ENCODE results near the gene SLC22A23.

The SLC22A23 gene

DNA sequence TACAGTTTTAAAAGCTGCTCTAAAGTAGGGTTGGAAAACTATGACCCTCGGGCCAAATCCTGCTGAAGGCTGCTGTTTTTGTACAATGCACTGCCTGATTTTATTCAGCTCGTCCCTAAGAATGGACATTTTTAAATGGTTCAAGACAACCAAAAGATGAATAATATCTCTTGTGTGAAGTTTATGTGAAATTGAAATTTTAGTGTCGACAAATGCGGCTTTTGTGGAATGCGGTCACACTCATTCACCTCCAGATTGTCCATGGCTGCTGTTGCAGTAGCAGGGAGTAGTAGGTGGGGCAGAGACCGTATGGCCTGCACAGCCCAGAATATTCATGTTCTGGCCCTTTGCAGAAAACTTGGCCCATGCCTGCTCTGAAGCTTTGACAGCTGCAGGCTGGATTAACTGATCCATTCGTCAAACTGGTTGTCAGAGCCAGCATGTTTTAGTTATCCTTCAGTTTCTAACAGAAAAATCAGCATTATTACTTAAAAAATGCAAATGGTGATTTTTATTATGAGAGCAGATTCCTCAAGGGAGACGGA is 106.5 kb downstream of the SLC22A23 start:
- no peak for DNase-seq

DNA sequence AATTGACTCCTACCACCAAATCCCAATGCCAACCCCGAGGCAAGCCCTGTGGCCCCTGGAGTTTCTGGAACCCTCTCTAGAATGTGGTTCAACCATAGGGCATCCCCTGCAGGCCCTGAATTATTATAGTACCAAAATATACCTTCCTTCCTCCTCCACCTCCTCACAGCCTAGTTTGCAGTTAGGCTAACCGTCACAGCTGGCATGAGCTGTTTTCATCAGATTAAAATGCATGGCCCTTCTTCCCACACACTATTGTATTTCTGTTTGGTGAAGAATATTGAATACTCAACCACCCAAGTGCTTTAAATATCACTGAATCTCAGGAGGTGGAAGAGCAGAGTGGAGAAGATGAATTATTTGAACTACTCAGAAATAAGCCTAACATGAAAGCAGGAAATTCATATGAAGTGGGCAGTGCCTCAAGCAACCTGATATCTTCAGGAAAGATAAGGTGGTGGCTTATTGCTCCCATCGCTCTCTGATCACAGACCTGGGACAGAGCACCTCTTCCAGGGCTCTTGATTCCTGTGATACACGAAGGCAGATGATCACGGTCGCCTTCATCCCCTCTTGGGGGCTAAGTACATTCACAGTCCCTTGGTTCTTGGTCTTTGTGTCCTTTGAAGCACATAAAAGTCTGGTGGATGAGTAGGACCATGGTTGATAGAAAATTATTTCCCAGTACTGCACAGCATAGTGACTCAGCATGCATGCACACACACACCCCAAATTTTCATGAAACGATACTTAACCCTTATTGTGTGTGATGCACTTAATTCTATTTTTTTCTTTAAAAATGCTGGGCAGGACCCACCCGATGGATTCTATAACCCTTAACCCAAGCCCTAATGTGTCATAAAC is 107.2 kb downstream of the SLC22A23 start:
- no peak for DNase-seq

DNA sequence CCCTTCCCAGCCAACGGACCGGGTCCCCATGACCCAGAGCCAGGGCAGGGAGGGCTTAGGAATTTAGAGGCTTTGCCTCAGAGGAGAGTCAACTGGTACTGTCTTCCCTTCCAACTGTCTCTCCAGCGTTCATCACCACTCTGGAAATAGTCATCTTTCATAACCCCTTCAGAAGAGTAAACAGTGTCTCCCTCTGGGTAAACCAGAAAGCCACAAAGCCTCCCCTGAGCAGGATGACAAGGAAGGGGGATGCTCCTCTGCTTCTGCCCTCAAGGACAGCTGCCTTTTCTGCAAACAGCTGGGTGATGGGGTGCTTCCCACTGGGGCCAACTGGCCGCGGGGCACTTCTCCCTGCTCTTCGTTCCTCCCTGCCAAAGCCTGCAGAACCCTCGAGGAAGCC is 108.0 kb downstream of the SLC22A23 start:
- DNase-seq = no peak

DNA sequence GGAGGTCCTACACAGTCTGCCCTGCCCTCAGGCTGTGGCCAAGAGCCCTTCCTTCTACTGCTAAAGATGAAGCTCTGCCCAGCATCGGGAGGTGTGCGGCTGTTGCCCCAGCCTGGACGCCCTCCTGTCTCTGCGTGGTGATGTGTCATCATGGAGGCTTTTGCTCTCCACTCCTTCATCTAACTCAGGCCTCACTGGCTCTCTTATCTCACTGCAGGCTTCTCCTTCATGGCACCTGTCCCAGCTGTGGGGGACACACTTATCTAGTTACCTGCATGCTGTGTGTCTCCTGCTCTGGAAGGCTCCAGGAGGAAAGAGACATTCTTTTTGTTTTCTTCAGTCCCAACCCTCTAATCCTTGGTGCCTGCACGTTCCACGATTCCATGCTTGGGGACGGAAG is 109.0 kb downstream of the SLC22A23 start:
- DNase-seq = no peak

DNA sequence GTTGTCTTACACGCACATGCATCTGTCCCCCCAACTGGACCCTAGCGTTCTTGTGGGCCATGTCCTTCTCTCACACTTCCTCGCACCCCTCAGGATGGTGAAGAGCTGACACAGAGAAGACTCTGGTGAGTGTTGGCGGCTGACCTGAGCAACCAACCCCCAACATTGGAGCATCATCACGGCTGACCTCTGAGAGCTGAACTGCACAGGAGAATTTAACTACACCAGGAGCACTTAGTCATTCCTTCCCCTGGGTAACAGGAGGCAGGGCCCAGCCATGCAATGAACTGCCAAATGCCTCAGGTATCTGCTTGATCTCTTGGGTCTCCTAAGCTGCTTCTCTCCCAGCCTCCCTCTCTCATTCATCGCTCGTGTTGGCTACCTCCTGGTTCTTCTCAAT is 109.6 kb downstream of the SLC22A23 start:
- no peak for DNase-seq

DNA sequence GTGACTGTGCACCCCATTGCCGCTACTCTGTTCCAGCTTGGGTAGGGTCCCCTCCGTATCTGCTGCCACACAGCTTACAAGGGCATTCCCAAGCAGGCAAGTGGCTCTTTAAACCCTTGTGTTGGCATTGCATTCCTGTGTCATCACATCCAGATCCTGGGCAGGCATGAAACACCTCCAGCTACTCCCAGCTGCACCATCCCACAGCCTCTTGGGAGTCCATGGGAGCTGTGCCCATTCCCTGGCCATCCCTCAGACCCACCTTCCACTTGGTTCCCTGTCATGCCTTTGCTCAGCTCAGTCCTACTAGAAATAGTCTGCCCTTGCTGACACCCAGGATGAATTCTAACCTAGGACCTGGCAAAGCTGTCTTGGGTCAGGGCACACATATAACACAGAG is 110.4 kb downstream of the SLC22A23 start:
- no peak for DNase-seq

DNA sequence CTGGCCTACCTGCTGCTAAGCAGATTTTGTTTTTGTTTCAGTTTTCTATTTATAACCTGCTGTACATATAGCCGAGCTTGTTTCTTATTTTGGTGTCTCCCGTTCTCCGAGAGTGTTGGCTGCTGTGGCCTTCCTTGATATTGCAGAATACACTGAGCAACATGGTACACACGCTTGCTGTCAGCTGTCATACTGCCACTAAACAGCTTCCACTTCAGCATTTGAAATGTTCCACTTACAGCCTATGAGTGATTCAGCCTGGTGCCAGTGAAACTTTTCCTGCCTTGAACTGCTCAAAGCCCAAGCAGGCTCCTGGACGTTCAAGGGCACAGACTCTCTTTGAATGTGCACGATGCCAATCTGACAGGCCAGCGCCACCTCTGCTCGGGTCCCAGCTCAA is 111.0 kb downstream of the SLC22A23 start:
- no peak for DNase-seq

DNA sequence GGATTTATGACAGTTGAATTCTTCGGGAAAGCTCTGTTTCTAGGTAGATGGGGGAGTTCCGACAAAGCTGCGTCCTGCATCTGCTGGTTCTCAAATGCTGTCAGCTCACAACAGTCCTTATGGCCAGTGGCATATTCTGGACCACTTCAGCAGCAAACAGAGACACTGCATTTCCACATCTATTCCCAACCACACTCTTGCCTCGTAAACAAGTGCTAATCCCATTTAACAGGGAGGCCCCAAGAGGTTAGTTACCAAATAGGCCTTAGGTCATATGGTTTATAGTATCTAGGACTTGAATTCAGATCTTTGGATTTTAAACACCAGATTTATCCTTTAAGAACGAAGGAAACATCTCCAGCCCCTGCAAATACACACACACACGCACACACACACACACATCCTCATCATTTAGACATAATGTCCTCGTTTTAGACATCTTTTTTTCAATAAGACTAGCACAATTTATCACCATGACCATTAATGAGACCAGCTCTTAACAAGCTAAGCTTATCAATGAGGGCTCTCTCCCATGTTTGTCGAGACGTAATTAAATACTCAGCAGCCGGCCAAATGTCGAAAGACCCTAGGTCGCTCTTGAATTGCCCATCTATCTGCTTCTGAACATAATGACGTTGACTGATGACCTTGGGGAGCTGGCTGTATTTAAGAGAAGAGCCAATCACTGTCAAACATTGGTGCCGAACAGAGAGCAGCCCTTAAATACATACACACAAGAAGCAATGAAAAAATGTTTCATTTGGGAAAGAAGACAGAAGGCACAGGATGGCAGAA is 113.6 kb downstream of the SLC22A23 start:
- no peak for DNase-seq

DNA sequence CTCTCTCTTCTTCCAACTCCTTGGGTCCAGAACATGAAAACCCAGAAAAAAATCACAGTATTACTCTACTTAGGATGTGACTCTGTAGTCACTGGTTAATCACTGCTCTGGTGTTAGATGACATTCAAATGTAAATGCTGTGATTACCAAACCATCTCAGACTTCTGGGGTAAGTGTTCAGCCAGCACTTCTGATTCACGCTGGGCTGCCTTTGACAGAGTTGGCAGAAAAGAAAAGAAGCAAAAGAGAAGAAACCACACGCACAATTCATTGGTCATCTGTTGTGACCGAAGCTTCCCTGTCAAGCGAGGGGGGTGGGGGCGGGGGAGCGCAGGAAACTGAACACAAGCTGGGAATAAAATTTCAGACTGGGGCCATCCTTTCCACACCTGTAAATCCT is 115.4 kb downstream of the SLC22A23 start:
- peak; percentile 21 to 61 for DNase-seq

DNA sequence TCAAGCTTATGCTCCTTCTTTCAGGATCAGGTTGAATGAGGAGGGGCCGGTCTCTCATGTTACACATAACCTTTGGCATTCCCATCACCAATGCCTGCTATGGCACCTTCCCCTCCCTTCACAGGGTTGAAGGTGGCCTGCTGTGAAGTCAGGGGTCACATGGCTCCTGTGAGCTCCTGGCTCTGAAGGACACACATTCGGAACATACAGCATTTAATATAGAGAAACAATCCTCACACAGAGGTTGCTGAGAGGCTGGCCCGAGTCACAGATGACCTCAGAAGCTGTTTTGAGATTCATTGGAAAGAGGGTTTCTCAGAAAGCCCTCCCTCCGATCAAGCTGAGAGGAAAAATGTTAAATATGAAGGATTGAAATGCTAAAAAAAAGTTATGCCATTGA is 116.0 kb downstream of the SLC22A23 start:
- no peak for DNase-seq

DNA sequence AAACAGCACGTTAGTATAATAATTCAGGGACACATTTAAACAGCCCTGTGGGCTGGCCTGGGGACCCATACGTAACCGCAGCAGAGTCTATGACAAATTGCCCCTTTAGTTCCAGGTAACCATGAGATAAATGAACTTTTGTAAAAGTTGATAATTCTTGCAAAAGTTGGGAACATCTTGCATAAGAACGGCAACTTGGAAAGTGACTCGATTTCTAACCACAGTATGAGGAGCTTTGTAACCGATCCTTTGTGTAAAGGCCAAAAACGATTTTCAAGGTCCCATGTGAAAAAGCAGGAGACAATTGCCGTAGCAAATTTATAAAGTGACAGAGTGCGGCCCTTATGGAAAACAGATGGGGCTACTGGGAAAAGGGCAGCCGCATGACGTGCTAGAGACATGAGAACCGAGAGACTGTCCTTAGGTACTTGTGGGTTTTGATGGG is 116.5 kb downstream of the SLC22A23 start:
- DNase-seq = no peak

DNA sequence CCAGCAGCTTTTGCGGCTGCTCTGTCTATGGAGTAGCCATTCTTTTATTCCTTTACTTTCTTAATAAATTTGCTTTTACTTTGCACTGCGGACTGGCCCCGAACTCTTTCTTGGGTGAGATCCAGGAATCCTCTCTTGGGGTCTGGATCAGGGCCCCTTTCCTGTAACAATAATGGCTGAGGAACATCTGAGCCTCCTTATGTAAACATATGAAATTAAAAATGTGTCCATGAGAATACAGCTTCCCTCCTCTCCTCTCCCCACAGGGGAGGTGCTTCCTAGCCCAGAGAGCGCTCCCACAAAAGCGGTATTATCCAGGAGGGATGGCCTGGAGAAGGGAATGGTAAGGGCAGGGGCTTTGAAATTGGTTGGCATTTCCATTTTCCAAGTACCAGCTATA is 117.0 kb downstream of the SLC22A23 start:
- no peak for DNase-seq

DNA sequence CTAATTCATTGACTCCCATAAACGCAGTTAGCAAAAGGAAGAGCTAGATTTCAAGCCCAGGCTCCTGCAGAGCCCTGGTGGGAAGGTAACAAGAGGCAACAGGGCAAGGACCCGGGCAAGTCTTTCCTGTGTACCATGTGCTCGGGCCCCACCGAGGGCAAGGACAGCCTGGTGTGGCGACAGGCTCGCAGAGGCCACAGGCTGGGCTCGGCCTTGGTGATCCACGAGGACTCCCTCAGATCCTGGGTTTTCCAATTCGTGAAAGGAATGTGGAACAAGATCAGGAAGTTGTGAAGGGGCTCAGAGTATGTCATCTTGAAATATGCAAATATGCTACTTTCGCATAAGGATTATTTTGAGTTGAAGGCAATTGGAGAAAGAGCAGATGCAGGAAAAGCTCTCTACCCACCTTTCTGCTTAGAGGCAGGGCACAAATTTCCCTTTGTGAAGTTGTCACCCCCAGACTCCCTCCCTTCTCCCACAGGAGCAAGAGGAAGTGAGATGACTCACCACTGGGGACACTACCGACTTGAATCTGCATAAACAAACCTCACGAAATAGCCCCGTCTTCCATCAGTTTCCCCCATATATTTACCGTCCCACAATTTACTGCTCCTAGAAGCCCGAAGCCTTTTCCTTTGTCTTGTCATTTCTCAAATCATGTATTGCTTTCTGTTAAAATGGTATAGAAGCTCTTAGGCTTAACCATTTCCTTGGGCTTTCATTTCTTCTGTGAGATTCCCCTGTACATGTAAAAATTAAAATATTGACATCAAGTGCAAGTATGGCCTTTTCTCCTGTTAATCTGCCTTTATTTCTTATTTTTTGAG is 119.1 kb downstream of the SLC22A23 start:
- DNase-seq = peak; percentile 78 to 97

DNA sequence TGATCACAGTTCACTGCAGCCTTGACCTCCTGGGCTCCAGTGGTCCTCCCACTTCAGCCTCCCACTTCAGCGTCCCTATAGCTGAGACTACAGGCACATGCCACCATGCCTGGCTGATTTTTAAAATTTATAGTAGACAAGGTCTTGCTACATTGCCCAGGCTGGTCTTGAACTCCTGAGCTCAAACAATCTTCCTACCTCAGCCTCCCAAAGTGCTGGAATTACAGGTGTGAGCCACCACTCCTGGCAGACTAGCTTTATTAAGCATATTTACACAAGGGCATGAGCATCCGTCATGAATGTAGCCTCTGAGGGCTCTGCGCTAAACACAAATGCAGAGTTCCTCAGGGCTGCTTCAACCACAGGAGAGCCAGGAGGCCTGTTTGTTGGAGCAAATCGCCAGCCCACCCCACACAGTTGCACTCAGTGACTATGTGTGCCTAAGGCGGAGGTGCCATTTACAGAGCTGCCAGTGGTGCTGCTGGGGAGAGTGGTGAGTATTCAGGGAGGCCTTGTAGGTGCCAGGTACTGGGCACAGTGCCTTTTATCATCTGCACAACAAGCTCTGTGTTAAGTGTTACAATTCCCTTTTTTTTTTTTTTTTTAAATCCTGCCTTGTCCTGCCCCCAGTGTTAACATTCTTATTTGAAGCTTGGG is 119.9 kb downstream of the SLC22A23 start:
- DNase-seq = no peak

DNA sequence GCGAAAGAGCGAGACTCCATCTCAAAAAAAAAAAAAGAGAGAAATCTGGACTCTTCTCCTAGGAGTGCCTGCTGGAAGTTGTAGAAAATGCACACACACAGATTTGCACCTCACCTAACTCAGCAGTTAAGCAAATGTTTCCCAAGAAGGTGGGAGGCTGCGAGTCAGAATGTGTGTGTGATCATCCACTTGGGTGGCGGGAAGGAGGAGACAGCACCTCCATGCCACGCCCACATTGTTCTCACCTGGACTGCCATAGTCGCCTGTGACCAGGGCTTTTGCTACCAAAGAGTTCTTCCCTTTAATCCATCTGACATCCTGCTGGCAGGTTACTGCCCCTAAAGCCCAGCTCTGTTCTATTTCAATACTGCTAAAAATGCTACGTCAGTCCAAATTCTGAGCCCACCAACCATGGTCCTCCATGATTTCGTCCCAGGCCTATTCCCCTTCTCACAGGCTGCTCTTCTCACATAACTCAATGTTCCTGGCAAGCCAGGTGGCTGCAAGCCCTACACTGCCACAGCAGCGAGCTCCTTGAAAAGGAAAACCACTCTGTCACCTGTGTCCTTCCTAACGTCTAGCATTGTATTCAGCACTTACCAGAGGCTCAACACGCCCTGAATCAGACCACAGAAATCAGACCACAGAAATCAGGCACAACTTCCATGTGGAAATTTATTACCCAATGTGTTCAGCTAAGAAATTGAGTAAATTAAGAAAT is 120.6 kb downstream of the SLC22A23 start:
- peak; percentile 18 to 55 for DNase-seq

DNA sequence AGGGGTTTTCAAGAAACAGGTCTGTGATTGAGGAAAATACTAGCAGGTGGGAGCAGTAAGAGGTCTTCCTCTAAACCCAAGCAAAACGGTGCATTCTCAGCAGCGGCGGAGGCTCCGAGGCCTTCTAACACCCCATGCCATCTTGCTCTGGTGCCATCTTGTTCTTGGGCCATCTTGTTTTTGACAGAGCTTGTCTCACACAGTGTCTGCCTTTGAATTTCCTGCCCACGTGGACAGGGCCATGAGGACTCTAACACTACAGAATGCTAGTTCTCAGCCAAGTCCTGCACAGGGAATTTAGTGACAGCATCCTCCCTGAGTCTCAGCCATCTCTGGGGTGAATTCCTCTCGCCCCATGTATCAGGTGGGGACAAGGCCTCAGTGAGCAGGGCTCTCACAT is 121.7 kb downstream of the SLC22A23 start:
- DNase-seq = no peak

DNA sequence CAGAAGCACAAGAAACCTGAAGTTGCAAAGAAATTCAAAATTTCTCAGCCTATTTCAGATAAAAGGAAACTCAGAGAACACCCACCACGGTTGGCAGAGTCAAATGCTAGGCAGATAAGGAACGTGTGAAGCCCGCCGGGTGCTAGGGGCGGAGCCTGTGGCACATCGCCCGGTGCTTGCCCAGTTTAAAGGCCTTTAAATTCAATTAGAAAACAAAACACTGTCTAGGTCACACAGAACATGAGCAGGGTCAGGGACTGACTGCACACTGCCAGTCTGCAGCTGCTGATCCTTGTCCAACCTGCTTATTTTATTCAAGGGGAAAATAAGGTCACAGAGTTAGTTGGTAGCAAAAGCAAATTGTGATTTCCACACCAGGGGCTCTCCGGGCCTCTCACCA is 122.3 kb downstream of the SLC22A23 start:
- DNase-seq = no peak

DNA sequence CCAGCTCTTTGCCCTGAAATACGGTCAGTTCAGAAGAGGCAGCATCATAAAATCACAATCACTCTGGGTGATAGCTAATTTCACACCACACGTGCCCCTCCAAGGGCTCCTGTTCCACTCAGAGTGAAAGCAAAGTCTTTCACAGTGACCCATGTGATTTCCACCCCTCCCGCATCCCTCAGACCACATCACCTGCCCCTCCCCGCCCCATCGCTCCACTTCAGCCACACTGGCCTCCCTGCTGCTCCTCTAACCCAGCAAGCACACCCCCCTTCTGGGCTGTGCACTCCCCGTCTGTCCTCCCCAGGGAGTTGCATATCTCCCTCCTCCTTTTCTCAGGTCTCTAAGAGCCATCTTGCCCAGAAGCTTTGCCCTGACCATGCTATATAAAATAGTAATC is 123.6 kb downstream of the SLC22A23 start:
- no peak for DNase-seq

DNA sequence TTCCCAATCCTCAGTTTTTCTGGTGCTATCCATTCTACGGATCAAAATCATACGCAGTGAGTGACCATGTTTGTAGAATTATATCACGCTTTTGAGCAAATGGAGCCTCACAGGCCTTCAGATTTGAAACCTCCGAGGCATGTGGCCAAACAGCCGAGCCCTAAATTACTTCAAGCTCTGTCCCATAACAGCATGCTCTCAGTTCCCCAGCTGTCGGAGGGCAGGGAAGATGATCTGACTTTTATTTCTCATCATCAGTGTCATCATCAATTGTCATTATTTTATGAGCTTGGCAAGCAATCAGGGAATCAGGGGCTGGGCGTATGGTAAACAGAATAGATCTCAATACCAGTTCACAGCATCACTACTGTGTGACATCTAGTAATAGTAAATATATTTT is 124.9 kb downstream of the SLC22A23 start:
- DNase-seq = no peak

DNA sequence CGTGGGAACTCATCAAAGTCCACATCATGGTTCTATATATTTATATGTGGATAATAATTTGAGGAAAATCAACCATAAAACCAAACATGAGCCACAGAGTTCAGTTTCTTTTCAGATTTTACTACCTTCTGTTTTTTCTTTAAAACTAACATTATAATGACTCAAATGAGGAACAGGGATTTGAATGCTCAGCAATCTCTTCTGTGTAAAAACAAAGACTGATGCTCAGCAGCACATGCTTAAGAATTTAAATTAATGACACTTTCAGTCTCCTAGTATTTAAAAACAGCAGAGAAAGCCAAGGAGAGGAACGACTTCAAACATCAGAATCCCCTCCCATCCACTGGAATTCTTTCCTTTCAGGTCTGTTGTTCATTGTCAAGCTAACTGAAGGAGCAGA is 125.4 kb downstream of the SLC22A23 start:
- no peak for DNase-seq

DNA sequence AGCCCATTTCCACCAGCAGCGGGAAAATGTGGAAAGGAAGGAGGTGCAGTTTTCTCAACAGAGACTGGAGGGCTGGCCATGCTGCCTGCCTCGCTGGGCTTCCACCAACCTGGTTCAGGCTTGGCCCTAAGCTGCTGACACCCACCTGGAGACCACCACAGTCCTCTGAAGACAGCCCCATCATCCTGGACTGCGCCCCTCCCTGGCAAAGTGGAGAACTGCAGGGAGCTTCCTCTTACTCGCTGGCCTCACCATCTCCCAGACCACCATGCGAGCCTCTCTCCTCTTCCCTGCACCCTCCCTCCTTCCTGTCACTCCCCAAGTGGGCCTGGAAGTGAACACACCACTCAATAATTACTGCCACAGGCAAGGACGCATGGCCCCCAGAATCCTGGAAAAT is 126.7 kb downstream of the SLC22A23 start:
- no peak for DNase-seq
